ENCODE results near the gene SYNGAP1.

- TF ChIP-seq CTCF (IDR thresholded peaks at IDR 0.05) (no peak), EP300 (IDR thresholded peaks at IDR 0.05) (no peak), POLR2A (IDR thresholded peaks at IDR 0.05) (no peak), POLR2AphosphoS5 (IDR thresholded peaks at IDR 0.05) (no peak)
Measured at GRCh38 chr6:33383427-33384185, 36.3 kb upstream of the SYNGAP1 start.

All from stomach (tissue), 4 donors.